ENCODE measurements around the gene ATRN.

DNA sequence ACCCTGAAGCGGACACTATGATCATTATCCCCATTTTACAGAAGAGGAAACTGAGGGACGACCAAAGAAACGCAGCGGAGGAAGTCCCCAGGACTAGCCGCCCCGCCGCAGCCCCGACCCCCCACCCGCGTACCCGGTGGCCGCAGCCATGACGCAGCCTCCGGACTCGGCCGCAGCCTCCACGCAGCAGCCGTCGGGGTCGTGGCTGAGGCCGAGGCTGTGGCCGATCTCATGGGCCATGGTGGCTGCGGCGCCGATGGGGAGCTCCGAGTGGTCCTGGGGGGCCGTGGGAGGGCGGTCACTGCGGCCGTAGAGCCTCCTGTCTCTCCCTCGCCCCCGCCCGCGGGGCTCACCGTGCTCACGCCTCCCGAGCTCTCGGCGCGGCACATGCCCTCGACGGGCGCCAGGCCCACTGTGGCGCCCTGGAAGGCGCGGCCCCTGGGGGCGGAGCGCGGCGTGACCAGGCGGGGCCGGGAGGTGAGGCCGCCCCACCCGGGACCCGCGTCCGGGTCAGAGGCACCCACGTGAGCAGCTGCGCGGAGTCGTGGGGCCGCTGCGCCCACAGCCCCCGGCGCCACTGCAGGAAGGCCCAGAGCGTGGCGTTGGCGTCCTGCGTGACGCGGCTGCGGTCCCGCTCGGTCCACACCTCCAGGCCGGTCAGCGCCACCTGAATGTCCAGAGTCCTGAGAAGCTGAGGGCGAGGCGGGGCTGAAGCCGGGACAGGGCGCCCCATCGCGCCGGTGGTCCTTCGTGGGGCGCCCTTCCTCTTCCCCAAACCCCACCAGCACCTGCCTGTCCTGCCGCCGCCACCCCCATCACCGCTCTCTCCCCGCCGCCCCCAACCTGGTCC is 202.6 kb downstream of the ATRN start:
- no peak for TF ChIP-seq EZH2 (IDR thresholded peaks at IDR 0.05; ENCODE audit: low read depth, unreplicated experiment)
- TF ChIP-seq, protein P1, sequence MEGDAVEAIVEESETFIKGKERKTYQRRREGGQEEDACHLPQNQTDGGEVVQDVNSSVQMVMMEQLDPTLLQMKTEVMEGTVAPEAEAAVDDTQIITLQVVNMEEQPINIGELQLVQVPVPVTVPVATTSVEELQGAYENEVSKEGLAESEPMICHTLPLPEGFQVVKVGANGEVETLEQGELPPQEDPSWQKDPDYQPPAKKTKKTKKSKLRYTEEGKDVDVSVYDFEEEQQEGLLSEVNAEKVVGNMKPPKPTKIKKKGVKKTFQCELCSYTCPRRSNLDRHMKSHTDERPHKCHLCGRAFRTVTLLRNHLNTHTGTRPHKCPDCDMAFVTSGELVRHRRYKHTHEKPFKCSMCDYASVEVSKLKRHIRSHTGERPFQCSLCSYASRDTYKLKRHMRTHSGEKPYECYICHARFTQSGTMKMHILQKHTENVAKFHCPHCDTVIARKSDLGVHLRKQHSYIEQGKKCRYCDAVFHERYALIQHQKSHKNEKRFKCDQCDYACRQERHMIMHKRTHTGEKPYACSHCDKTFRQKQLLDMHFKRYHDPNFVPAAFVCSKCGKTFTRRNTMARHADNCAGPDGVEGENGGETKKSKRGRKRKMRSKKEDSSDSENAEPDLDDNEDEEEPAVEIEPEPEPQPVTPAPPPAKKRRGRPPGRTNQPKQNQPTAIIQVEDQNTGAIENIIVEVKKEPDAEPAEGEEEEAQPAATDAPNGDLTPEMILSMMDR (conservative IDR thresholded peaks at IDR 0.05; ENCODE audit: low read depth in 2 of 2): no peak
